Rectal smooth muscle tissue (tissue), 1 donor: ENCODE results near the gene FAM210A.
A peak's percentile ranks its signal among the peaks of the same experiment; 100 is the strongest.
"Not testable (repeated sequence)": the region's sequence is repeated elsewhere in the genome, so short reads cannot be mapped to it uniquely, and the experiment has no call there.

Experiments used
- H3K27ac ChIP-seq: one replicate; pipeline ENCODE4 v1.7.0; 2013; ENCODE audit warnings: low read depth, low read length, inconsistent platforms
- H3K27me3 ChIP-seq: one replicate; pipeline ENCODE4 v1.7.0; 2013; ENCODE audit warnings: low read length; ENCODE audit not compliant: control insufficient read depth, insufficient read depth
- H3K36me3 ChIP-seq: one replicate; pipeline ENCODE4 v1.7.0; 2013; ENCODE audit warnings: low read length; ENCODE audit not compliant: control insufficient read depth, insufficient read depth
- H3K4me1 ChIP-seq: one replicate; pipeline ENCODE4 v1.7.0; 2013; ENCODE audit warnings: low read length; ENCODE audit not compliant: control insufficient read depth, insufficient read depth
- H3K4me3 ChIP-seq: one replicate; pipeline ENCODE4 v1.7.0; 2013; ENCODE audit warnings: low read length
- H3K9ac ChIP-seq: one replicate; pipeline ENCODE4 v1.7.0; 2013; ENCODE audit warnings: low read length

Gene FAM210A

GRCh38 chr18:13726232-13726971, at the start of gene FAM210A, which contains the start of gene RNMT:
FAM210A (minus strand) TSS chr18:13726558; CDS start chr18:13682077, 44,481 bp downstream.
RNMT (plus strand) TSS chr18:13726673; CDS start chr18:13731518, 4,845 bp downstream.
- Histone ChIP-seq H3K36me3 (no peaks in the 10 kb centered on the region), H3K27ac (peak within 1 kb of the TSS; percentile 89), H3K4me3 (peak within 1 kb of the TSS; percentile 99), H3K27me3 (no peaks in the 10 kb centered on the region), H3K4me1 (peaks cover 5% of the 10 kb centered on the region), H3K9ac (peak within 1 kb of the TSS; percentile 72)

- H3K27ac ChIP-seq: no peak overlapping the region
- no peaks in the 10 kb centered on the region for H3K27me3 ChIP-seq
- H3K4me1 ChIP-seq: no peaks in the 10 kb centered on the region
- no peak overlapping the region for H3K9ac ChIP-seq
- H3K36me3 ChIP-seq: no peaks in the 10 kb centered on the region
- H3K4me3 ChIP-seq: no peak overlapping the region
Observed at GRCh38 chr18:13775058-13775457, 48.7 kb upstream of the FAM210A start.

GRCh38 chr18:13762690-13763439, 36.5 kb upstream of the FAM210A start:
- Histone ChIP-seq H3K4me1 (no peaks in the 10 kb centered on the region), H3K36me3 (peaks cover 5% of the 10 kb centered on the region), H3K27me3 (no peaks in the 10 kb centered on the region), H3K27ac (no peak overlapping the region), H3K4me3 (no peak overlapping the region), H3K9ac (no peak overlapping the region)

GRCh38 chr18:13760047-13760446, 33.7 kb upstream of the FAM210A start:
- Histone ChIP-seq H3K4me1 (no peaks in the 10 kb centered on the region), H3K4me3 (no peak overlapping the region), H3K36me3 (peaks cover 8% of the 10 kb centered on the region), H3K27me3 (no peaks in the 10 kb centered on the region), H3K27ac (no peak overlapping the region), H3K9ac (no peak overlapping the region)

GRCh38 chr18:13758622-13759021, 32.3 kb upstream of the FAM210A start:
- Histone ChIP-seq H3K27me3 (no peaks in the 10 kb centered on the region), H3K4me1 (no peaks in the 10 kb centered on the region), H3K9ac (no peak overlapping the region), H3K4me3 (no peak overlapping the region), H3K36me3 (peaks cover 17% of the 10 kb centered on the region), H3K27ac (no peak overlapping the region)

GRCh38 chr18:13756671-13757070, 30.3 kb upstream of the FAM210A start:
- H3K4me1 ChIP-seq: no peaks in the 10 kb centered on the region
- no peak overlapping the region for H3K27ac ChIP-seq
- no peak overlapping the region for H3K9ac ChIP-seq
- no peaks in the 10 kb centered on the region for H3K27me3 ChIP-seq
- H3K36me3 ChIP-seq: peaks cover 12% of the 10 kb centered on the region
- no peak overlapping the region for H3K4me3 ChIP-seq

- H3K4me3 ChIP-seq: no peak overlapping the region
- peaks cover 12% of the 10 kb centered on the region for H3K36me3 ChIP-seq
- H3K27ac ChIP-seq: no peak overlapping the region
- no peaks in the 10 kb centered on the region for H3K4me1 ChIP-seq
- H3K9ac ChIP-seq: no peak overlapping the region
- no peaks in the 10 kb centered on the region for H3K27me3 ChIP-seq
Observed at GRCh38 chr18:13756261-13756660, 29.9 kb upstream of the FAM210A start.

- not testable (repeated sequence) for H3K27ac ChIP-seq, H3K9ac ChIP-seq, H3K4me1 ChIP-seq, H3K27me3 ChIP-seq, H3K4me3 ChIP-seq
- H3K36me3 ChIP-seq: peaks cover 22% of the 10 kb centered on the region
Observed at GRCh38 chr18:13751599-13751998, 25.2 kb upstream of the FAM210A start.

GRCh38 chr18:13746633-13747032, 20.3 kb upstream of the FAM210A start:
- H3K27ac ChIP-seq: no peak overlapping the region
- peaks cover 20% of the 10 kb centered on the region for H3K36me3 ChIP-seq
- no peaks in the 10 kb centered on the region for H3K4me1 ChIP-seq
- no peak overlapping the region for H3K4me3 ChIP-seq
- H3K9ac ChIP-seq: no peak overlapping the region
- H3K27me3 ChIP-seq: no peaks in the 10 kb centered on the region

GRCh38 chr18:13745696-13746095, 19.3 kb upstream of the FAM210A start:
- H3K27me3 ChIP-seq: no peaks in the 10 kb centered on the region
- H3K4me1 ChIP-seq: no peaks in the 10 kb centered on the region
- peaks cover 20% of the 10 kb centered on the region for H3K36me3 ChIP-seq
- H3K4me3 ChIP-seq: no peak overlapping the region
- no peak overlapping the region for H3K27ac ChIP-seq
- H3K9ac ChIP-seq: no peak overlapping the region

- Histone ChIP-seq H3K4me3 (no peak overlapping the region), H3K36me3 (peaks cover 7% of the 10 kb centered on the region), H3K4me1 (no peaks in the 10 kb centered on the region), H3K27me3 (no peaks in the 10 kb centered on the region), H3K27ac (no peak overlapping the region), H3K9ac (no peak overlapping the region)
Observed at GRCh38 chr18:13735681-13736080, 9.3 kb upstream of the FAM210A start.

GRCh38 chr18:13730481-13730880, 4.1 kb upstream of the FAM210A start:
- no peak overlapping the region for H3K4me3 ChIP-seq
- no peaks in the 10 kb centered on the region for H3K27me3 ChIP-seq
- no peak overlapping the region for H3K9ac ChIP-seq
- H3K27ac ChIP-seq: no peak overlapping the region
- peaks cover 7% of the 10 kb centered on the region for H3K36me3 ChIP-seq
- H3K4me1 ChIP-seq: peaks cover 2% of the 10 kb centered on the region
